AG08395 (cell line): ENCODE measurements around the gene TNRC18.
A peak's percentile ranks its signal among the peaks of the same experiment; 100 is the strongest.
"Not testable (repeated sequence)": the region's sequence is repeated elsewhere in the genome, so short reads cannot be mapped to it uniquely, and the experiment has no call there.

Source experiments
- DNase-seq: peaks from one replicate; pipeline ENCODE4 v3.0.0; 2012; ENCODE audit warnings: mixed read lengths, low spot score

The TNRC18 gene, protein sequence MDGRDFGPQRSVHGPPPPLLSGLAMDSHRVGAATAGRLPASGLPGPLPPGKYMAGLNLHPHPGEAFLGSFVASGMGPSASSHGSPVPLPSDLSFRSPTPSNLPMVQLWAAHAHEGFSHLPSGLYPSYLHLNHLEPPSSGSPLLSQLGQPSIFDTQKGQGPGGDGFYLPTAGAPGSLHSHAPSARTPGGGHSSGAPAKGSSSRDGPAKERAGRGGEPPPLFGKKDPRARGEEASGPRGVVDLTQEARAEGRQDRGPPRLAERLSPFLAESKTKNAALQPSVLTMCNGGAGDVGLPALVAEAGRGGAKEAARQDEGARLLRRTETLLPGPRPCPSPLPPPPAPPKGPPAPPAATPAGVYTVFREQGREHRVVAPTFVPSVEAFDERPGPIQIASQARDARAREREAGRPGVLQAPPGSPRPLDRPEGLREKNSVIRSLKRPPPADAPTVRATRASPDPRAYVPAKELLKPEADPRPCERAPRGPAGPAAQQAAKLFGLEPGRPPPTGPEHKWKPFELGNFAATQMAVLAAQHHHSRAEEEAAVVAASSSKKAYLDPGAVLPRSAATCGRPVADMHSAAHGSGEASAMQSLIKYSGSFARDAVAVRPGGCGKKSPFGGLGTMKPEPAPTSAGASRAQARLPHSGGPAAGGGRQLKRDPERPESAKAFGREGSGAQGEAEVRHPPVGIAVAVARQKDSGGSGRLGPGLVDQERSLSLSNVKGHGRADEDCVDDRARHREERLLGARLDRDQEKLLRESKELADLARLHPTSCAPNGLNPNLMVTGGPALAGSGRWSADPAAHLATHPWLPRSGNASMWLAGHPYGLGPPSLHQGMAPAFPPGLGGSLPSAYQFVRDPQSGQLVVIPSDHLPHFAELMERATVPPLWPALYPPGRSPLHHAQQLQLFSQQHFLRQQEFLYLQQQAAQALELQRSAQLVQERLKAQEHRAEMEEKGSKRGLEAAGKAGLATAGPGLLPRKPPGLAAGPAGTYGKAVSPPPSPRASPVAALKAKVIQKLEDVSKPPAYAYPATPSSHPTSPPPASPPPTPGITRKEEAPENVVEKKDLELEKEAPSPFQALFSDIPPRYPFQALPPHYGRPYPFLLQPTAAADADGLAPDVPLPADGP (N-terminal part only)

DNA sequence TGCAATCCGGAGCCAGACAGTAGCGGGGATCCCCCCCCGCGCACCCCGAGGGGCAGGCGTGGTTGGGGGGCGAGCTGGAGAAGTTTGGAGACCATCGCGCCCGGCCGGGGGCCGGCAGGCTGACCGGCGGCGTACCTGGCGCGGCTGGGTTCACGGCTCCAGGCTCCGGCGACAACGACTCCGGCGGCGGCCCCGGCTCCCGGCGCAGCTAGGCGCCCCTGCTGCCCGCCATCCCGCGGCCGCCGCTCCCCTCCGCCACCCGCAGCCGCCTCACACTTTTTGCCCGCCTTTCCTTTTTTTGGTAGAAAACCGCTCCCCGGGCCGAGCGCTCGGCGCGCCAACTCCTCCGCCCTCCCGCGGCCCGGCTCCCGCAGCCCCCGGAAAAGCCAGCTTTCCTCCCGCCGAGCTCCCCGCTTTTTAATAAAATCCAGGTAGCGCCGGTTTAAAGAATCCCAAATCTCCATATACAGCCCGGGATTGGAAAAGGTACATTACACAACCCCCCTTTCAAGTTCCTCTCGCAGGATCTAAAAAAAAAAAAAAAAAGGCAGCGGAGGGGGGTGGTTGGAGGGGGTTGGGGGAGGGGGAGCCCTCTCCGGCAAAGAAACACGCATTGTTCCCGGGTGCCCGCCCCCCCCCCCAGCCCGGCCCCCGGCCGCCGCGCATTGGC is at the start of gene TNRC18:
TSS of gene TNRC18 (minus strand) at position 529 of the 670 bp plus-strand sequence. CDS start 2,588 bp downstream, outside the sequence.
- no peak for DNase-seq

DNA sequence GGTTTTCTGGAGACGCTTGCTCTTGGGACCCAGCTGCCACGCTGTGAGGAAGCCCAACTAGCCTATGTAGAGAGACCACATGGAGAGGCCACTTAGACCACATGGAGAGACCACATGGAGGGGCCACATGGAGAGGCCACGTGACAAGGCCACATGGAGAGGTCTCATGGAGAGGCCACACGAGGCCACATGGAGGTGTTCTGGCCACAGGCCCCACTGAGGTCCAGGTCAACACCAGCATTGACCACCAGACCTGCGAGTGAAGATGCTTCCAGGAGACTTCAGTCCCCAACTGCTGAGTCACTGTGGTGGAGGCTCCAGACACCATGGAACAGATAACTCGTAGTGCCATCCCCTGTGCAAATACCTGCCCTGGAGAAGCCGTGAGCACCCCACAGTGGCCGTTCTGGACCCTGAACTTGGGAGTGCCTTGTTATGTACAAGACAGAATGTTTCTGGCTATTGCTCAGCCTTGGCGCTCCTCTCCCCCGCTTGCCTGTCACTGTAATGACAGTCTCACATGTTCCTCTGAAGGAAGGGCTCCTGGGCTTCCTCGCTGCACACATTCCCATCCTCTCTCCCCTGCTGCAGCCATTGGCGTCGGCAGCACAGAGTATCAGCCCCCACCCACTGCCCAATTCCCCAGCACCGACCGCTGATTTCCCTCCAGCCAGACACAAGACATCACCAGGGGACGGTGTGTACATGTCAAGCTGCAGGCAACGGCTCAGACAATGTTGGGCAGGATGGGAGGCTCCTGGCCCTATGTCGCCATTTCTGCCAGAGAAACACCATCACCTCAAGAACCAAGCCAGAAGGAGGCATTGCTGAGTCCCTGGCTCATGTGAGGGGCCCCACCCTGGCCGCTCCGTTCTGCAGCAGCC is 49.0 kb upstream of the TNRC18 start:
- no peak for DNase-seq

DNA sequence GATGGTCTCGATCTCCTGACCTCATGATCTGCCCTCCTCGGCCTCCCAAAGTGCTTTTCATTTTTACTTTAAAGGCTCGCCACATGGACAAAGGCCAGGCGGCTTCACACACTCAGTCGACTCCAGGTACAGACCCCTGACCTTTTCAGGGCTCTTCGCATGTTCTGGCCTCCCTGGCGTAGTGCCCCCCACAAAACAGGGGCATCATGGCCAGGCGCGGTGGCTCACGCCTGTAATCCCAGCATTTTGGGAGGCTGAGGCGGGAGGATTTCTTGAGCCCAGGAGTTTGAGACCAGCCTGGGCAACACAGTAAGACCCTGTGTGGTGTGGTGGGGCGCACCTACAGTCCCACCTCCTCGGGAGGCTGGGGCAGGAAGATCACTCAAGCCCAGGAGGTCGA is 48.0 kb upstream of the TNRC18 start:
- DNase-seq: not testable (repeated sequence)

DNA sequence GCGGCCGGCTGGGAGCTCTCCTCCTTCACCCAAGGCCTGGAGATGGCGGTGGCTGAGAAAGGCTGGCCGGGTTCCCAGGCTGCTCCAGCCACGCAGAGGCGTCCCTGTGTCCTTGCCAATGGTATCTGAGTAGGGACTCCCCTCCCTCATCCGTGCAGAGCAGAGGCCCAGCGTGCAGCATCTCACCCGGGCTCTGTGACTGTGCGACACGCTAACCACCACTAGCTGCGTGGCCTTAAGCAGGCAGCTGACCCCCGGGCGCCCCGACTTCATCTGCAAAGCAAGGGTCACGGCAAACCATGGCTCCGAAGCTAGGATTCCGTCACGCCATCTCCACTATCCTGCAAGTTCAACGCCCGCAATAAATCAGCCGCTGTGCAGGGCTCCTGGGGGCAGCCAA is 47.2 kb upstream of the TNRC18 start:
- no peak for DNase-seq

DNA sequence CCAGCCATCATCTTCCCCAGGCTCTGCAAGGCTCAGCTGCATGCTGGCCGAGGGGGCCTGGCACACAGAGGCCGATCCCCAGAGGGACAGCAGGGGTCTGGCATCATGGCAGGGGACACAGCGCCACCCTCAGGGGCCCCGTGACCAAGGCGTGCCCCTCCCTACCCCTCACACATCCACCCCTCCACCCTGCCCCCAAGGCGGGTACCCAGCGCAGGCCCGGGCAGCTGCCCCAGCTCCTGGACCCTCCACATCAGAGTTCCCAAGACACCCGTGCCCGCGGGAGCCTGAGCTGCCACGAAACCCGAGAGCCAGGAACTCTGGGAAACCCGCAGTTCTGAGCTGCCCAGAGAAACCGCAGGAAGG is 46.5 kb upstream of the TNRC18 start:
- no peak for DNase-seq

DNA sequence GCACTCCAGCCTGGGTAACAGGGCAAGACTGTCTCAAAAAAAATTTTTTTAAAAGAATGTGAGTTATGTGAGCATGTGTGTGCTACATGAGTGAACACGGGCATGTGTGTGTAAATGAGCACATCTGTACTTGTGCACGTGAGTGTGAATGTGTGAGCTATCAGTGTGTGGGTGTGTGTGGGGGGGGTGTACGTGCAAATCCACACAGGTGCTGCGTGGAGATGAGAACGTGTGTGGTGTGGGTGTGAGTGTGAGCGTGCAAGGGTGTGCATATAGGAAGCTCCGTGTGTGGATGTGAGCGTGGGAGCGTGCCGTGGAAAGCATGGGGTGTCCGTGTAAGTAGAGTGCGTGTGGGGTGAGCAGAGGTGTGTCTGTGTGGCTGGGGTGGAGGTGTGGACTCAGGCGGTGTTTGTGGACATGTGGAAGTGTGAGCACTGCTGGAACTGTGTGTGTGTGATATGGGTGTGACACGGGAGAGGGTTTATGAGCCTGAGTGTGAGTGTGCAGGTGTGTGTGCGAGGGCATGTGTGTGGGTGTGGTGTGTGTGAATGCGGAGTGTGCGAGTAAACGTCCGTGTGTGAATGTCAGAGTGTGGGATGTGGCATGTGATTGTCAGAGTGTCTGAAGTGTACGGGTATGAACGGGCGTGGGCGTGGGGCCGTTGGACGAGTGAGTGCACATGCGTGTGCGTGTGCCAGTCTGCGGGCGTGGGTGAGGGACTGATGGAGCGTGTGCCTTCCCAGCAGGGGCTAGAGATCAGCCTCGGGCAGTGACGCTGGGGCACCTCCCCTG is 45.9 kb upstream of the TNRC18 start:
- DNase-seq: no peak

DNA sequence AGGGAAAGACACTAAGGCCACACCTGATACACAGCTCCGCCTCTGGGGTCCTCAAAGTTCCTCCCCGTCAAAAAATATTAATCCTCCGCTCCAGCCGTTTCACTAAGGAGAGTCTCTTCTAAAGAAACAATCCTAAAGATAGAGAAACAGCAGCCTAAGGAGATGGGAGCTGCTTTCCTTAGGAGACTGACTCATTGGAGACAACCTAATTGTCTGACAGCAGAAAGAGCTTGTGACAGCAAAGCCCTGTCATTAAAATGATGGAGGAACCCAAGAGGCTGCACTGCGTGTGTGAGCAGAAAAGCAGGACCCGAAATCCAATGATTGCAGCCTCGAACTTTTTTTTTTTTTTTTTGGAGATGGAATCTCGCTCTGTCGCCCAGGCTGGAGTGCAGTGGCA is 44.0 kb upstream of the TNRC18 start:
- no peak for DNase-seq

DNA sequence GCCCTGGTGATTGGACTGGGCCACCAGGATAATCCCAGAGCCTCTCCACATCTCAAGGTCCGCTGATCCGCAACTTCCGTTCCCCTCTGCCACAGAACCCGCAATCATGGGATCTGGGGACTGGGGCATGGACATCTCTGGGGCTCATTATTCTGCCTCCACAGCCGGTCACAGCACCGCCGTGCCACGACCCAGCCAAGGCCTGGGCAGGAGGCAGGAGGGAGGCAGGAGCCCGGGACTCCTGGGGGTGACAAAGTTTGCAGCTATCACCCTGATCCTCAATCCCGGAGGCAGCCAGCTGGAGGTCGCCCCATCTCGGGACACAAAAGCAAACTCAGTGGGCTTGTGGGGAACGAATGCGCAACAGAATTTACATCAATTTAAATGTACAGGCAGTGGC is 42.9 kb upstream of the TNRC18 start:
- no peak for DNase-seq

DNA sequence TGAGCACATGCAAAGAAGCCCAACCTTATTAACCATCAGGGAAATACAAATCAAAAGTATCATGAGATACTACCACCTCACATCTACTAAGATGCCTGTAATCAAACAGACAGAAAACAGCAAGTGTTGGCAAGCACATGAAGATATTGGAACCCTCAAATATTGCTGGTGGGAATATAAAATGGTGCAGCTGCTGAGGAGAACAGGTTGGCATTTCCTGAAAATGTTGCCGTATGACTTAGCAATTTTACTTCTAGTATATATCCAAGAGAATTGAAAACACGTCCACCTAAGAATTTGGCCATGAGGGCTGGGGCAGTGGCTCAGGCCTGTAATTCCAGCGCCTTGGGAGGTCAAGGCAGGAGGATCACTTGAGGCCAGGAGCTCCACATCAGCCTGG is 39.4 kb upstream of the TNRC18 start:
- DNase-seq: no peak

DNA sequence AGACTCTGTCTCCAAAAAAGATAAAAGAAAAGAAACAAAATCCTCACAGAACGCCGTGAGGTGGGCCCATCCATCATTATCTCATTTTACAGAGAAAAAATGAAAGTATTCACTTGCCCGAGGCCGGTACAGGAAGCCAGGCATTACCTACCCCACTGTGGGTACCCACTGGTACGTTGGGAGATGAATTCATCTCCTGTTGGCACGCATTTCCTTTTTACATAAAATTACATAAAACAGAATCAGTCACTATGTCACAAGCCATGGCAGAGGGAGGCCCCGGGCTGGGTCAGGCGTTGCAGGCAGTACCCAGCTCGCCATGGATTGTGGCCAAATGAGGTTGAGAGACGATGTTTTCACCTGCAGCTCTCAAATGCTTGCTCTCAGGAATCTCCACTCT is 38.6 kb upstream of the TNRC18 start:
- DNase-seq: no peak

DNA sequence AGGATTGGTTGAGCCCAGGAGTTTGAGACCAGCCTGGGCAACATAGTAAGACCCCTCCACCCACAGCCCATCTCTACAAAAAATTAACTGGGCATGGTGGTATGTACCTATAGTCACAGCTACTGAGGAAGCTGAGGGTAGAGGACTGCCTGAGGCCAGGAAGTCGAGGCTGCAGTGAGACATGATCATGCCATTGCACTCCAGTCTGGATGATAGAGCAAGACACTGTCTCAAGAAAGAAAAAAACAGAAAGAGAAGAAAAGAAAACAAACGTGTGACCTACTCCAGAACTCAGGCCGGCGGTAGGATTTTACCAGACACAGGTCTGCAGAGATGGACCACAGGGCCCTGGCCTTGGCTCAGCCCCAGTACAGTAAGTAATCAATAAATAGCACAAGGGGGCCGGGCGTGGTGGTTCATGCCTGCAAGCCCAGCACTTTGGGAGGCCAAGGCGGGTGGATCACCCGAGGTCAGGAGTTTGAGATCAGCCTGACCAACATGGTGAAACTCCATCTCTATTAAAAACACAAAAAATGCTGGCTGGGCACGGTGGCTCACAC is 35.4 kb upstream of the TNRC18 start:
- no peak for DNase-seq

DNA sequence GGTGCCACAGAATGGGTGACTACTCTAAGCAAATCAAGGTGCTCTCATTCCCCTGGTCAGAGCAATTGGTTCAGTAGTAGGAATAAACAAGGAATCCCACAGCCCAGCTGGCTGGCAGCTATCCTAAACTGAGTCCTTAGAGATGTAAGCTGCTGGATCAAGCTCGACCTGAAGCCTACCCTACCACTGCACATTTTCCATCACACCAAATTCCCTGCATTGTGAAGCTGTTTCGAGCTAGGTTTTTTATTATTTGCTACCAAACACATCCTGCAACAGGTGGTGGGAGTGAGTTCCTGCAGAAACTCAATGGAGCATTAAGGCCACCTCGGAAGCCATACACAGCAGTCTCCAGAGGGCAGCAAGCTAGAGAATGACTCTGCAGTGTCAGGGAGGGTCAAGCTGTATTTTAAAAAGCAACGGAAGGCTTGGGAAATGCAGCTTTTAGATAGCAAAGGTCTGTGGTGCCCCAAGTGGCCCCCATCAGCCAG is 33.7 kb upstream of the TNRC18 start:
- no peak for DNase-seq

DNA sequence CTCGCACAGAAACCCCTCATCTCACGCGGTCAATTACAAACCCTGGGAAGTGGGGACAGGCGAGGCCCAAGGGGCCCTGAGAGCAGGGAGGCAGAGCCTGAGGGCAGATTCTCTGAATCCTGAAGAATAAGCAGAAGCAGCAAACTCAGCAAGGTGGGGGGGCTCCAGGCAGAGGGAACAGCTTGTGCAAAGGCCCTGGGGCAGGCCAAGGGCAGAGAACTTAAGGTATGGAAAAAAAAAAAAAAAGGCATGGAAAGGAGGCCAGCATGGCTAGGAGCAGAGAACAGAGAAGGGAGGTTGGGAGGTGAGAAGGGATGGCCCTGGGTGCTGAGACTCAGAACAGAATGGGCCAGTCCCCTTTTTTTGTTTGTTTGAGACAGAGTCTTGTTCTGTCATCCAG is 32.8 kb upstream of the TNRC18 start:
- no peak for DNase-seq

DNA sequence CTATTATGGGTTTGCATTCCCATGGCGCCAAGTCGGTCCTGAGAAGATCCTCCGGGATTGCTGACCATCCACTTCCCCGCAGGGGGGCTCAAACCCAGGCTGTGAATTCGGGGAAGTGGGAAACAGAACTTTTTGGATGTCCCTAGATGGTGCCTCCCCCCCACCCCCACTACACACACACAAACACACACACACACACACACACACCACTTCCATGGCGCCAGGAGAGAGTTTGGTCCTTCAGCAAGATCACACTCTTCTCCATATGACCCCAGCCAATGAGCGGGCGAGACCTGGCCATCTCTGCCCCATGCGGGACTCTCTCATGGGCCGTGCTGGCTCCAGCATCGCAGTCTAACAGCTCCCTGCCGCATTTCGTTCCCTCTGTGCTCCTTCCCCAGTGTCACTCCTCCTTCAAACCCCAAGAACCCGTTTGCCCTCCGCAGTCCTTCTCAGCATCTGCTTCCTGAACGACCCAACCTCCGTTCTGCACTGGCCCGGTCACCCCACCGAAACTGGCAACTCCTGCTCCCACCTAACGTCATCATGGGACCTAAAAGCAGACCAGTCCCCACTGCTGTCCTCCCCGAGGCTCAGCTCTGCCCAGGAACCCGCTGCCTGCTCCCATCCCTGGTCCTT is 32.1 kb upstream of the TNRC18 start:
- DNase-seq: no peak

DNA sequence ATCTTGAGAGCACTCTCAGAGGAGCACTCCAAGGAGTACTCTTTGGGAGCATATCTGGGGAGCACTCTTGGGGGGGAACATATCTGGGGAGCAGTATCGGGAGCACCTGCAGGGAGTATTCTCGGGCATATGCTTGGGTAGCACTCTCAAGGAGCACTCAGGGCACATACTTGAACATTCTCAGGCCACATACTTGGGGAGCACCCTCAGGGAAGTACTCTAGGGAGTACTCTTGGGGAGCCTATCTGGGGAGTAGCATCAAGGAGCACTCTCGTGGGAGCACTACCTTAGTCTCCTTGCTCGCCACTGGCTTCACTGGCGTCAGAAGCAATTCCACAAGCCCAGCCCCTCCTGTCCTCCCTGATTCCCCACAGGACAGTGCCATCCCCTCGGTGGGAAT is 31.5 kb upstream of the TNRC18 start:
- no peak for DNase-seq

DNA sequence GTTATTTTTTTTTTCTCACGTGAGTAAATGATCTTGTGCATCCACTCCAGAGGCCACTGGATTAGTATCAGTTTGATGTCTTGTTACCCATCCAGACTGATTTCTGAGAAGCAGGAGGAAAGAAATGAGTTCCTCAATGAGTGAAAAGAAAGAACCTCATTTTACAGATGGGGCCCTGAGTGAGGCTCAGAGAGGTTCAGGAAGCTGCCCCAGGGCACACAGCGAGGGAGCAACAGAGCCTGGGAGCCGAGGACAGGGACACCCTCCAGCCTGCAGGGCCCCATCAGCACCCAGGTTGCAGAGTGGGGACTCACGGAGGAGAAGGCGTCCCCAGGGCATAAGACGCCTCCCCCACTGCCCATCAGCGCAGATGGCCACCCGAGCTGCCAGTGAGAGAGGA is 30.9 kb upstream of the TNRC18 start:
- DNase-seq: no peak

DNA sequence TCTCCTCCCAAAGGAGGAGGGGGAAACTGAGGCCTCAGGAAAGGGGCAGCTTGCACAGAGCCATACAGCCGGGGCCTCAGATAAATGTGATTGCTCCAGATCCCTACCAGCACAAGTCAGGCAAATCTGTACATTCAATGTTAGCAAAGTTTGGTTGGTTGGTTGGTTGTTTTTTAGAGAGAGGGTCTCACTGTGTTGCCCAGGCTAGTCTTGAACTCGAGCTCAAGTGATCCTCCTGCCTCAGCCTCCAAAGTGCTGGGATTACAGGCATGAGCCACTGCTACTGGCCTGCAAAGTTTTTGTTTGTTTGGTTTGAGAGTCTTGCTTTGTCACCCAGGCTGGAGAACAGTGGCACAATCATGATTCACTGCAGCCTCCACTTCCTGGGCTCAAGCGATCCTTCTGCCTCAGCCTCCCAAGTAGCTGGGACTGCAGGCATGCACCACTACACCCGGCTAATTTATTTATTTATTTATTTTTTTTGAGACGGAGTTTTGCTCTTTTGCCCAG is 30.0 kb upstream of the TNRC18 start:
- DNase-seq: no peak

DNA sequence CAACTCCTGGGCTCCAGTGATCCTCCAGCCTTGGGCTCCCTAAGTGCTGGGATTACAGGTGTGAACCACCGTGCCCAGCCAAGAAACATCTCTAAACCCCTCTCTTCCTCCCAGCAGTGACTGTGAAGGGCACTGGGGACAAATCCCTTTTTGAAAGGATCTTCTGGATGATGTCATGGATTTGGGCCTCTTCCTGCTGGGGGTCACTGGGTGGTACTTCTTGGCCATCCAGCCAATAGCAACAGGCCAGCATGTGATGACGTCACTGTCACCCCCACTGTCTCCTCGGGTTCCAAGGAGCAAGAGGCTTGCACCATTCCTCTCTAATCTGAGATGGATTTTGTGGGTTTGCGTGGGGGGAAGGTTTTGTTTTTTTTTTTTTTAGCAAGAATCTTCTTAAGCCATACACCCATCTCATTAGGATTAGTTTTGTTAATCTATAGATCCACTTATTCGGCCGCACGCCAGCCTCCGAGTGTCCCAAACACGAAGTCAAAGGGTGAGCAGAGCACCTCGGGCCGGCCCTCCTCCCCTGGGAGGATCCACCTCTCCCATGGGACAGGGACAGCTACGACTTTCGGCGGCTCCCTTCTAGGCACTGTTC is 29.4 kb upstream of the TNRC18 start:
- peak; percentile 67 for DNase-seq

DNA sequence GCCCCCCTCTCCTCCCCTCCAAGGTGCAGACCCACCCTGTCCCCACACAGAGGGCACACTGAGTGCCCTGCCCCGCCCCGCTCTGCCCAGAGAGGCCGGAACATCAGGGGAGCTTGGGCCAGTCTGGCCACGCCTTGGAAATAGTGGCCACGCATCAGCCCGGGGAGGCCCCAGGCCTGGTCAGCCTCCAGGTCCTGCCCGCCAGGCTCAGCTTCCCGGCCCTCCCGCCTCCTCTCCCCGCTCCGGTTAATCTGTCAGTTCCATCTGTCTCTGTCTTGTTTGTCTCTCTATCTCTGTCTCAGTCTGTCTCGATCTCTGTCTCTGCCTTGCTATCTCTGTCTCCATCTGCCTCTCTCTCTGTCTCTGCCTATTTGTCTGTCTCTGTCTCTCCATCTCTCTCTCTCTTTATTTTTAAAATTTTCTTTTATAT is 28.9 kb upstream of the TNRC18 start:
- peak; percentile 62 for DNase-seq
